Stimulated activated naive CD4-positive, alpha-beta T cell (primary cell): ENCODE results near the gene SHCBP1L.

Source experiments
- DNase-seq, 6 experiments: peaks; one replicate each; lab custom pipeline; 2025; lab: John Stamatoyannopoulos, UW

SHCBP1L gene

DNA sequence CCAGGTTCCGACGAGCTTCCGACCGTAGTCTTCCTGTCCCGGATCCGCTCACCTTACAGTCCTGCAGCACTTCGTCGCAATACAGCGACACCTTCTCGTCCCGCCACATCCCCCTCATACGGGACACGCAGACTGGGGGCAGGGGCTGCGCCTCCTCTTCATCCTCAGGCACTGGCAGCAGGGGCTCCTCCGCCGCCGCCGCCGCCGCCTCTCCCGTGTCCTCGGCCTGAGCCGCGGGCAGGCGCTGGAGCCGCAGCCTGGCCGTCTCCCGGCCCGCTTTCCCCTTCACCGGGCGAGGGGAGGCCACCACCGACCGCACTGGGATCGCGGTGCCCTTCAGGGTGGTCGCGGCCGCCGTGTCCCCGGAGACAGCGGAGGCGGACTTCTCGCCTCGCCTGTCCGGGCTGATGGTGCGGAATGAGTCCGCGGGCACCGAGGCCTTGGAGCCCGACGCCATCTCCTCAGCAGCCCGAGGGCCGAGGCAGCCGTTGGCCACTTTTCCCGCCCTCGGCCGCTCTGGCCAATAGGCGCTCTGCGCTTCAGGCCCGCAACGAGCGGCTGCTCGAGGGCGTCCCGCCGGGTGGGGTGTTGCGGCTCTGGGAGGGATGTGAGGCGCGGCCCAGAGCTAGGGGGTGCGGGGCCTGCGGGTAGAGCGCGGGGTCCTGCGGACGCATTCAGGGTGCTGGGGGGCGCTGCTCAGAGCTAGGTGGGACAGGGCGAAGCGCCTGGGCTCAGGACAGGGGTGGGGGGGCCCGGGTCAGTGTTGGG lies at the start of gene SHCBP1L:
SHCBP1L (minus strand) TSS at position 490 of the 768 bp plus-strand sequence; CDS start at position 457, 33 bp downstream.
- DNase-seq: peak in 1 of 6 experiments; percentile 0

DNA sequence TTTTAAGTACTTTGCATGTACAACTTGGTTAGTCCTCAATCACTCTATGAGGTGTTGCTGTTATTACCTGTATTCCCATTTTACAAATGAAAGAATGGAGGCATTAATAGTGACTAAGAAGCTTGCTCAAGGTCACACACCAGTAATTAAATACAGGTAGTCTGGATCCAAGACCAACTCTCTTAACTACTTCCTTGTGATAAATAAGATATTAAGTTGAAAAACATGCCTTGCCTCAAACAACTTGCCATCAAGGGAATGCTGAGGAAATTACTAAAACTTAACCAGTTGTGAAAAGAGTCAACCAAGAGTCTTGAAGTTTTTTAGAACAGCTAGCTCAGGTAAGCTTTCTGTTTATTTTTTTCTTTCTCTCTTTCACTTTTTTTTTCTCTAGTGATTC lies 49.3 kb upstream of the SHCBP1L start:
- DNase-seq: no peak

DNA sequence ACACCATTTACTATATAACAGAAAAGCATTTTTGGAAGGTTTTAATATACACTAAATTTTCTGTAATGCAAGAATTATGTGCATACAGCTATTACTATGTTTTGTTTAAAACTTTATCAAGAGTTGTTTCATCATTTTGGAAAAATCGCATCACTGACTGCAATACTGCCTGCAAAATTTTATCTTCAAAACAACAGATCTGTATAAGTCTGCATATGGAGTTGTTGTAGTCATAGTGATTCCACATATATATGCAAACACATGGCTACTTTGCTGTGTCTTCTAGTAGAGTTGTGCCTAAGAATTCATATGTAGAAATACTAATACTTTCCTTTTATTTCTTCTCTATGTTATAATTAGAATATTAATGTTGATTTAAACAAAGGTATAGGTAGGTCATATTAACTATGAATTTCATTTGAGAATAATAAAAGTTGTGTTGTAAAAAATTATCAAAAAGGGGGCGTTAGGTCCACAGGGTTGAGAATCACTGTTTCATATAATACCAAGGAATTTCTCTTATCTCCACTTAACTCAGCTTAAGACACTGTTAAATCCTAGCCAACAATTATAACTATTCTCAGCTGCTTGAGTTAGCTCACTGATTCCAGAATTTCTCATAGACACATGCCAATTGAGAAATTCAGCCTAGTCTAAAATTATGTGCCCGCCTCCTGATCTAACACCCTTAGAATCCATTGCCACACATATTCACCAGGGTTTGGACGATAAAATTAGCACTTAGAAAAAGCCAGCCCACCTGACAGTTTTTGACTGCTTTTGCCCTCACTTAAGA lies 47.4 kb upstream of the SHCBP1L start:
- no peak for DNase-seq

DNA sequence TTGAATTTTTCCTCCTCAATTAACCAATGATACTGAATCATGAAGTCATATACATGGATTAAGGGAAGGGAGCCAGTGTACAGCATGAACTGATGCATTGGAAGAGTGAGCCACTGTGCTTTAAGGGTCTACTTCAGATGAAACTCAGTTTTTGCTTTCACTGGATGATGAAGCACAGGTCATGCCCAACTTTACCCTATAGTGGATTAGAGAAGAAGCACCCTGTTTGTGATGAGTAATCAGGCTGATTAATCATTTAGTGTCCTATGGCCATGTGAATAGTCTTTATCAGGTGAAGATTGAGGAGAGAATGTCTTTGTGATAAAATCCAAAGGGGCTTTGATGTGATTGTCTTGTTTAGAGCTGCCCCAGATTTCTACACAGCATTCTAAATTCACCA lies 45.5 kb upstream of the SHCBP1L start:
- no peak for DNase-seq

DNA sequence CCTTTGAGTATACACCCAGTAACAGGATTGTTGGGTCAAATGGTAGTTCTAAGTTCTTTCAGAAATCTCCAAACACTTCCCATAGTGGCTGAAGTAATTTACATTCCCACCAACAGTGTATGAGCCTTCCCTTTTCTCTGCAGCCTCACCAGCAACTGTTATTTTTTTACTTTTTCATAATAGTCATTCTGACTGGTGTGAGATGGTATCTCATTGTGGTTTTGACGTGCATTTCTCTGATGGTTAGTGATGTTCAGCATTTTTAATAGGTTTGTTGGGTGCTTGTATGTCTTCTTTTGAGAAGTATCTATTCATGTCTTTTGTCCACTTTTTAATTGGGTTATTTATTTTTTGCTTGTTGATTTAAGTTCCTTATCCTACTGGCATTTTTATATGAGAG lies 43.9 kb upstream of the SHCBP1L start:
- no peak for DNase-seq

DNA sequence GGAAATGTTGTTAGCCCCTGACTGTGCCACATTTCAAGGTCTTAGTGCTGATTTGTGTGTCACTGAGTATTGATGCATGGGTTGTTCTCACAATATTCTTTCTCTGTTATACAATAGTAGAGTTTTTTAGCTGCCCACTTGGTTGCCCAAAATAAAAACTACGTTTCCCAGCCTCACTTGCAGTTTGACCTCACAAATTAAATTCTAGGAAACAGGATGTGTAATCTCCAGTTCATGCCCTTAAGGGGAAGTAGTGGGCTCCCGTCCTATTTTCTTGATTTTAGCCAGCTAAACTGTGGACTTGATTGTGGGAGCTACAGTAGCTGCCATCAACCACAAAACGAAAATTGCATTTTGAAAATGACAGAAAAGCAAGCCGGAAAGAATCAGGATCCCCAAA lies 42.9 kb upstream of the SHCBP1L start:
- no peak for DNase-seq

DNA sequence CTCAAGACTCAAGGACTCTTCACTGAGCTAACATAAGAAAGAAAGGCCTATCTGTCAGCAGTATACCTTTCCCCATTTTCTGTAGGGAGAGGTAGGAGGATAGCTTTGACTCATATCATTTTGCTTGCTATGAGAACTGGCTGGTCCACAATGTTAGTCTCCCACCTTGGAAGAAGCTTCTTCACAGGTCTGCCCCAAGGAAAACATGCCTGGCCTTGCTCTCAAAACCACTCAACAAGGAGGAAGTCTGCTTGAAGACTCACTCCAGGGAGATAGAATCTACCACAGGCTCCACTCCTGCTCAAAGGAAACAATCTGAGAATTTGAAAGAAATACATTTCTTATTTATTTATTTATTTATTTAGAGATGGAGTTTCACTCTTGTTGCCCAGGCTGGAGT lies 40.8 kb upstream of the SHCBP1L start:
- DNase-seq: no peak

DNA sequence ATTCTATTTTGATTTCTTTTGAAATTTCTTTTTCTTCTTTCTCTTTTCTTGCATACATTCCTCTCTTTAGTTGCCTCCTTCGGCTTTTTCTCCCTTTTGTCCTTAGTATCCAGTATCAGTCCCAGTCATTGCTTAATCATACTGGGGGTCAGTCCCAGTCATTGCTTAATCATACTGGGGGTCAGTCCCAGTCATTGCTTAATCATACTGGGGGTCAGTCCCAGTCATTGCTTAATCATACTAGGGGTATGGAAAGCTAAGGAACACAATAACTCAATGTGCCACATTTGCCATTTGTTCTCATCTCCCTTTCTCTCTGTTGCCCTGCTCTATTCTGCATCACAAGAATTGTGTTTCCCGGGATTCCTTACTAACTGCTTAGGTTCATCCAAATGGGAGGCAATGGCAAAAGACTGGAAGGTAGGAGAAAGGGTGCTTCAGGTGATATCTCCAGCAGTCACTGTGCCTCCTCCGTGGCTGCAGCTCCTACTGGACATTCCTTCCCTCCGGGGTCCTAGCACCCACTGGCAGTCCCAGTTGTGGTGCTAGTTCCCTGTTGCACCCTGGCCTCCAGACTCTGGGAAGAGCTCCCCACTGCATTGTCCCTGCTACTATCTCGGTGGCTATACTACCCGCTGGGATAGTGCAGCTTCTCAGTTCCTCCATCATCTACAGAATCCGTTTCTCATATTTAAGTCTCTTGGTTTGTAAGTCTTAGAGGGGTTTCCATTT lies 37.6 kb upstream of the SHCBP1L start:
- DNase-seq: no peak

DNA sequence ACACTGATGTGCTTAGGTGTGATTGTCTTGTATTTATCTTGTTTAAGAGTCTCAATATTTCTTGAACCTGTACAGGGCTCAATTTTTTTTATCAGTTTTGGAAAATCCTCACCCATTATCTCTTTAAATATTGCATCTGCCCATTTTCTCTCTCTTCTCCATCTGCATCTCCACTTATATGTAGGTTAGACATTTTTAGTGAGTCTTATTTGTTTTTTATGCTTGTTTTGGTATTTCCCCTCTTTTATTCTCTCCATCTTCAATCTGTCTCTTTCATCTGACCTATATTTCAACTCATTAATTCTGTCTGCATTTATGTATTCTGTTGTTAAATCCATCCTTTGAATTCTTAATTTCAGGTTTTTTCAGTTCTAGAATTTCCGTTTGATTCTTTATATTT lies 32.9 kb upstream of the SHCBP1L start:
- no peak for DNase-seq

DNA sequence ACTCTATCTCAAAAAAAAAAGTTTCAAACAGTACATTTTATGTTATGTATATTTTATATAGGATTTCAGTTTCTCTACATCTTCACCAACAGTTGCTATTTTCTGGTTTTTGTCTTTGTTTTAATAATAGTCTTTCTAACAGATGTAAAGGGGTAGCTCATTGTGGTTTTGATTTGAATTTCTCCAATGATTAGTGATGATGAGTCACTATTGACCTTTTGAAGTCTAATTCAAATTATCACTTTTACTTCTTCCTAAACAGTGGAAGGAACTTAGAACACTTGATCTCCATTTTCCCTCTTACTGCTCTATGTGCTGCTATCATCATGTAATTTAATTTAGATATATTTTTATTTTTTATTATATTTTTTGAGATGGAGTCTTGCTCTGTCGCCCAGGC lies 31.7 kb upstream of the SHCBP1L start:
- DNase-seq: no peak

GRCh38 chr1:182984138-182984537 lies 31.2 kb upstream of the SHCBP1L start:
- no peak for DNase-seq

GRCh38 chr1:182978151-182978853 lies 25.3 kb upstream of the SHCBP1L start:
- no peak for DNase-seq

DNA sequence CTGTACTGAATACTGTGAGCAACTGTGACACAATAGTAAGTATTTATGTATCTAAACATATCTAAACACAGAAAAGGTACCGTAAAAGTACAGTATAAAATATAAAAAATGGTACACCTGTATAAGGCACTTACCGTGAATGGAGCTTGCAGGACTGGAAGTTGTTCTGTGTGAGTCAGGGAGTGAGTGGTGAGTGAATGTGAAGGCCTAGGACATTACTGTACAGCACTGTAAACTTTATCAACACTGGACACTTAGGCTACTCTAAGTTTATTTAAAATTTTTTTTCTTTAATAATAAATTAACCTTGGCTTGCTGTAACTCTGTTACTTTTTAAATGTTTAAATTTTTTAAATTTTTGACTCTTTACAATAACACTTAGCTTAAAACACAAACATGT lies 24.5 kb upstream of the SHCBP1L start:
- no peak for DNase-seq

DNA sequence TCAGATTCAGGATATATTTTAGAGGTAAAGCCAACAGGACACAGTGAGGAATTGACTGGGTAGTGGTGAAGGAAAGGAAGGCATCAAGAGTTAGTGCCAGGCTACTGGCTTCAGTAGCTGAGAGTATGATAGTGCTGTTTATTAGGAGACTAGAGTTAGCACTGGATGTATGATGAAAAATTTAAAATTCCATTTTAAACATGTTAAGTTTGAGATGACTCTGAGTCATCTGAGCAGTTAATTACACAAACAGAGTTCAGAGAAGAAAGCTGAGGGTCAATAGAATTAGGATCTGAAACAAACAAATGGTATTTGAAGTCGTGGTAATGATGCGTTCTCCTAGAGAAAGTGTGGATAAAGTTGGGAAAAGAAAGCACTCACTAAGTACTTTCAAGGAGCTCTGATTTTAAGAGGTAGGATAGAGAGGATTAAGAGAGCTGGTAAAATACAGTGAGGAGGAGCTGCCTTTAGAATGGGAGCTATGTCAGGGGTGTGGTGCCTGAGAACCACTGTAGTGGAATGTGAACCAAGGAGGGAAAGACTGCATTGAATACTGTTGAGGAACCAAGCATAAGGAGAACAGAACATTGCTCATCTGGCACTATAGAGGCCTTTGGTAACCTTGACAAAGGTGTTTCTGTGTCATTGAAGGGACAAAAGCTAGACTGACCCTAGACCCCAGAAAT lies 21.7 kb upstream of the SHCBP1L start:
- no peak for DNase-seq

DNA sequence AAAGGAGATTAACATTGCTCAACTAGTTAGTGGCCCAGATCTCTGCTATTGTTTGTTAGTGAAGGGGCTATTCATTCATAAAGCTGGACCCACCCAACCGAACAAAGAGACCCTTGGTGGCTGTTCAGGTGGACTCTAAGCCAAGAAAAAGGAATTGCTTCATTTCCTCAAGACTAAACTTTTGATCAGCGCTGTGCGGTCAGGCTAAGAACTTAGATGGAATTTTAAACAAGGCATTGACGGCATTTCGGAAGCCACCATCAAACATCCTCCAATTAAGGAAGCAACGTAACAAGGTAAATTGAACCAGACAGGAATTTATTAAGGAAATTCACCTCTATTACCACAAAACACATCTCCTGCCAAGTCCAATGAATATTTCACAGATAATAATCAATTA lies 19.9 kb upstream of the SHCBP1L start:
- no peak for DNase-seq

DNA sequence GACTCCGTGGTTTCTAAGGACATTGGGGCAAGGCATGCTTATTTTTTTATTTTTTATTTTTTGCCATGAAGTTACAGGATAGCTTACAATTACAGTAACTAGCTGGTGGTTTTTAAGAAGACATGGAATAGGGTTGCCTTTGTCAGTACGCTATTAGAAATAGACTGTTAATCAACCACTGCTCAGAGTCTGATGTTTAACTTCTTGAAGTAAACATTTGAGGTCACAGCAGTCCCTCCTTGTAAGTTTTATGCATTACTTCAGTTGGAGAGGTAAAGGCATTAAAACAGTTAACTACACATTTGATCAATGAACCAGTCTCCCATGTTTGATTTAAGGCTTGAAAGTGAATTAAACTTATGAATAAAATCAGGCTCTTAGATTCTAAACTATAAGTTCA lies 19.3 kb upstream of the SHCBP1L start:
- DNase-seq: no peak

GRCh38 chr1:182971219-182971618 lies 18.3 kb upstream of the SHCBP1L start:
- no peak for DNase-seq

- DNase-seq: no peak
These were observed 16.1 kb upstream of the SHCBP1L start for GRCh38 chr1:182968836-182969734.

DNA sequence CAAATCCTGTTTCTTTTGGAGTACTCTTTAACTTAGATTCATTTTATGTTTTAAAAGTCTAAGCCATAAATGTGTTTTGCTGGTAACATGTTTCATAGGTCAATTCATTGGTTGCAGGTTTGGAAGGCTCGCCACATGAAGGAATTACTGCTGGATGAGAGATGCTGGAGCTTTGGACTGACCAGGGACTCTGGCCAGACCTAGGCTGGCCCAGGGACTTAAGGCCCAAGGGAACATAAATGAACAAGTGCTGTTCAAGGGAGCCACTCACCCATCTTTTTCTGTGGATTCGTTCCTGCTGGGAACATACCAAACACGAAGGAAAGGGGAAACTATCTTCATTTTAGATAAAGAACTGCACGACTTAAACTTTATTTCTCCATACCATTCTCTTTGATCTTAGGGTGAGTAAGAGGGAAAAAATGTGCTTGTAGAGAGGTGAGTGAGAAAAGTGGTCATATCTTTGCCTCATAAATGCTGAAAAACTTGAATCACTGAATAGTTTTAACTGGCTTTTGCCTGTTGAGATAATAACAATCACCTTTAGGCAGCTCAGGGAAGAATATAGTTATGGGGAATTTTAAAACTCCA lies 15.3 kb upstream of the SHCBP1L start:
- DNase-seq: no peak

DNA sequence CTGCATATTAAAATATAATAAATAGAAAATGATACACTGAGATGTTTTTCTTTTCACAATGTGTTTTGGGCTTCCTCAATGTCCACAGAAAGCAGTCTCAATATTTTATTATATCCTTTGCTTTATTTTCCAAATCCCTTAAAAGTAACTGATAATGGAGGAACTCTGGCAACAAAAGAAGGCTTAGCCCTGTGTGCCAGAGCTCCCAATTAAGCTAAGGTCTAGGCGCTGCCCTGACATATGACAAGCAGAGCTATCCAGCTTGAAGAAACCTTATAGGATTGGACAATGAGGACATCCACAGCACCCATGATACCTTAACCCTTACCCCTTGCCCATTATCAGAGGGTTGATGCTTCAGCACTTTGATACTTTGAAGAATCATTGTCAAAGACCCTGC lies 12.9 kb upstream of the SHCBP1L start:
- DNase-seq: no peak
